NCI-H2171 treated with DMSO at 0.1 percent for 48 hours (cell line): Measurements from ENCODE around the gene DUSP5.

Experiments
- DNase-seq: peaks from one replicate; lab custom pipeline; 2025; lab: John Stamatoyannopoulos, UW

Gene DUSP5

DNA sequence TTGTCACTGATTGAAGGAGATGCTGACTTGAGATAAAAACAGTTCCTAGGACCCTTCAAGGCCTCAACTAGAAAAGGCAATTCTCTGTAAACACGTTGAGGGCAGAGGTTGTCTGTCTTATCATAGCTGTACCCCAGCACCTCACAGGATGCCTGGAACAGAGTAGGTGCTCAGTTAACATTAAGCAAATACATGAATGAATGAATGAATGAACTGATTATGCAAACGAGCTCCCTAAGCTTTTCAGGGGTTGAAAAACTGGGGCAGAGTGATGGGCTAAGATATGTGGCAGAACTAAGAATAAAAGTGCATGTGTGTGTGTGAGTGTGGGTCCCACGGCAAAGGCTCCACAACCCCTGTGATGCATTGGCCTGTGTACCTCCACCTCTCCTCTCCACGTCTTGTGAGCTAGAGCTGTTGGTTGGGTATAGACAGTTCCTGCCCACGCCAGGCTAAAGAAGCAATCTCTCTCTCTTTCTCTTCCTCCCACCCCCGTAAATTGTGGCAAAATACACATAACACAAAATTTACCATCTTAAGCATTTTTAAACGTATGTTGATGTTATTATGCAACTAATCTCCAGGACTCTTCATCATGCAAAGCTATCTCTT, 48.9 kb downstream of the DUSP5 start:
- no peak for DNase-seq

DNA sequence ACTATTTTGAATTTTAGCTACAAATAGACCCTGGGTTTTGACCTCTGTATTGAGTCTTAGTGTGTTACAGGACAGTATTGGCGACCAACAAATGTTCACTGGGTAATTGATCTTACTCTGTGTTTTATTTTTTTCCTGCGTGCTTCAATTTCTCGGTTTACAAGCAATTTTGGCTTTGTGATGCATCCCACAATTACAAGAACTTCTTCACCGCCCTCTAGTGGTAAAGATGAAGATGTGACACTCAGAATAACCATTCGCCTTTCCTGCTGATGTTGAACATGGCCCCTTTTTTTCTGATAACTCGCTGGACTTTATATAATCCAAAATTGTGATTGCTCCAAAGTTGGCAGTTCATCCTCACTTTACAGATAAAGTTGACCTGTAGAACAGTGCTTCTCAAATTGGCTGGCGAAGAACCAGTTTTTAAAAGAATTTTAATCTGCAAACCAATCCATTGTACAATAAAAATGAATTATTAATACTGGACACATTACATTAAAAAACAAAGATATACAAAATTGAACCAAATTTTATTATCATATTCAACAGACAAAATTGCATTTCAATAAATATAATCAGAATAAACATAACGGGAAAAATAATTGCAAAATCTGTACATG, 49.5 kb downstream of the DUSP5 start:
- peak; percentile 60 for DNase-seq

DNA sequence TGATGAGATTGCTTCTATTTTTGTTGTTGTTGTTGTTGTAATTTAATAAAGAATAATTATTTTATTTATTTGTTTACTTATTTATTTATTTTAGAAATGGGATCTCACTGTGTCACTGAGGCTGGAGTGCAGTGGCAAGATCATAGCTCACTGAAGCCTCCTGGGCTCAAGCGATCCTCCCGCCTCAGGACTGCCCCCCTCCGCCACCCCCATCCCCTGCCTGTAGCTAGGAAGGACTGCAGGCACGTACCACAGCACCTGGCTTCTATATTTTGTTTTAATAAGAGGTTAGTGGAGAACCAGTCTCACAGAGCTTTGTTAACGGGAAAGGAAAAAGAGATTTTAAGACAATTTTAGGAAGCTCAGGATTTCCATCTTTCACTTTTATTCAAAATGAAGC, 50.3 kb downstream of the DUSP5 start:
- DNase-seq, result no peak

- no peak for DNase-seq
These were observed 51.5 kb downstream of the DUSP5 start for GRCh38 chr10:110549211-110549610.

DNA sequence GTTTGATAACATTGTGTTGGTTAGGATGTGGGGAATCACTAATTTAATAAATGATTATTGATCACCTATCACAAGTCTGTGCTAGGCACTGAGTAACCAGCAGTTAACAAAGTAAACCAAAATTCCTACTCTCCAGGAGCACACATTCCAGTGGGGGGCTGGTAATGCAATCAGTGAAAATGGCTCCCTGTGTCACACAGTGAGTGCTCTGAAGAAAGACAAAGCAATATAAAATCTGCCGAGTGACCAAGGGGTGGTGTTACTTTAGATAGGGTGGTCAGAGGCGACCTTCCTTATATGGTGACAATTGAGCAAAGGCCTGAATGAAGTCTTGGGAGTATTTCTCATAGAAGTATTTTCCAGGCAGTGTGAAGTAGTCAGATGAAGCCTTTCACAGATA, 56.2 kb downstream of the DUSP5 start:
- no peak for DNase-seq

GRCh38 chr10:110556296-110556695, 58.6 kb downstream of the DUSP5 start:
- no peak for DNase-seq

DNA sequence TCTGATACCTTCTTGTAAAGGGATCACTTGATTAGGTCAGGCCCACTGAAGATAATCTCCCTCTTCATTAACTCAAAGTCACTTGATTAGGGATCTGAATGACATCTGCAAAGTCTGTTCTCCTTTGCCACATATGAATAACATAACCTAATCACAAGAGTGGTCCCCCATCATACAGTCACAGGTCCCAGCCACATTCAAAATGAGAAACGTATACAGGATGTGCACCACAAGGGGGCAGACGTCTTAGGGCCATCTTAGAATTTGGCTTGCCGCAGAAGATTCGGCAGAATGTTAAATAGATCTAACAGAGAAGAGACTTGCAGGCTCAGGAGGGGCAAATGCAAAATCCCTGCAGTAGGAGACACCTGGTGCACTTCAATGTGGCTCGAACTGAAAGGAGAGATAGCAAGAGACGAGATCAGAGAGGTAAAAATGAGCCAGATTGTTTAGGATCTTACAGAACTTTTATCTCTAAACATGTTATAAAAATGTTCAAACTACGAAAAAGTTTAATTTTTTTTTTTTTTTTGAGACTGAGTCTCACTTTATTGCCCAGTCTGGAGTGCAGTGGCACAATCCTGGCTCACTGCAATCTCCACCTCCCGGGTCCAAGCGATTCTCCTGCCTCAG, 59.4 kb downstream of the DUSP5 start:
- DNase-seq, result no peak

- no peak for DNase-seq
These were observed 60.3 kb downstream of the DUSP5 start for GRCh38 chr10:110558041-110558440.

DNA sequence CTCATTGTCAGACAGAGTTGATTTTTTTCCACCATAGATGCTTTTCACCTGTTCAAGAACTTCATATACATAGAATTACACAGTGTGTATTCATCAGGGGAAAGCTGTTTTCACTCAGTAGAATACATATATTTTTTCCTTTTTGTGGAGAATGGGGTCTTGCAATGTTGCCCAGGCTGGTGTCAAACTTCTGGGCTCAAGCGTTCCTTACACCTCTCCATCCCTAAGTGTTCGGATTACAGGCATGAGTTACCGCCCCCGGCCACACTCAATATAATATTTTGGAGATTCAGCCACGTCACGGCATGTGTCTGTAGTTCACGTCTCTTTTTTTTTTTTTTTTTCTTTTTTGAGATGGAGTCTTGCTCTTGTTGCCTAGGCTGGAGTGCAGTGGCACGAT, 62.3 kb downstream of the DUSP5 start:
- DNase-seq, result no peak
